WERI-Rb-1 (cell line): Measurements from ENCODE around the gene EPB41L2.

Experiments used
- DNase-seq: peaks from one replicate; pipeline ENCODE4 v3.0.0-alpha.2; 2020
- H3K27ac ChIP-seq: fragments of 250-450 bp; sonication (Bioruptor Pico); 2 replicates; pipeline ENCODE4 v1.5.1; 2020; ENCODE audit warnings: mild to moderate bottlenecking, moderate library complexity
- H3K27me3 ChIP-seq: fragments of 250-450 bp; sonication (Bioruptor Pico); 2 replicates; pipeline ENCODE4 v1.5.1; 2021; ENCODE audit warnings: mild to moderate bottlenecking, low read depth, moderate library complexity; ENCODE audit not compliant: insufficient read depth, severe bottlenecking
- H3K36me3 ChIP-seq: fragments of 250-450 bp; sonication (Bioruptor Pico); 2 replicates; pipeline ENCODE4 v1.5.1; 2020; ENCODE audit warnings: mild to moderate bottlenecking, moderate library complexity
- H3K4me3 ChIP-seq: 2 replicates; pipeline ENCODE4 v1.5.1; 2011; ENCODE audit warnings: low read depth, mild to moderate bottlenecking, control low read depth, low read length
- H3K9me3 ChIP-seq: fragments of 250-450 bp; sonication (Bioruptor Pico); 2 replicates; pipeline ENCODE4 v1.5.1; 2021; ENCODE audit warnings: mild to moderate bottlenecking, moderate library complexity; ENCODE audit not compliant: severe bottlenecking
- TF ChIP-seq, protein P1 (sequence below): IDR thresholded peaks from 2 replicates; pipeline ENCODE4 v1.5.1; 2011; ENCODE audit warnings: low read depth, mild to moderate bottlenecking, control low read depth, inconsistent platforms, low read length

Gene EPB41L2

GRCh38 chr6:130862370-130862769 lies 200.7 kb downstream of the EPB41L2 start:
- TF ChIP-seq, protein P1, sequence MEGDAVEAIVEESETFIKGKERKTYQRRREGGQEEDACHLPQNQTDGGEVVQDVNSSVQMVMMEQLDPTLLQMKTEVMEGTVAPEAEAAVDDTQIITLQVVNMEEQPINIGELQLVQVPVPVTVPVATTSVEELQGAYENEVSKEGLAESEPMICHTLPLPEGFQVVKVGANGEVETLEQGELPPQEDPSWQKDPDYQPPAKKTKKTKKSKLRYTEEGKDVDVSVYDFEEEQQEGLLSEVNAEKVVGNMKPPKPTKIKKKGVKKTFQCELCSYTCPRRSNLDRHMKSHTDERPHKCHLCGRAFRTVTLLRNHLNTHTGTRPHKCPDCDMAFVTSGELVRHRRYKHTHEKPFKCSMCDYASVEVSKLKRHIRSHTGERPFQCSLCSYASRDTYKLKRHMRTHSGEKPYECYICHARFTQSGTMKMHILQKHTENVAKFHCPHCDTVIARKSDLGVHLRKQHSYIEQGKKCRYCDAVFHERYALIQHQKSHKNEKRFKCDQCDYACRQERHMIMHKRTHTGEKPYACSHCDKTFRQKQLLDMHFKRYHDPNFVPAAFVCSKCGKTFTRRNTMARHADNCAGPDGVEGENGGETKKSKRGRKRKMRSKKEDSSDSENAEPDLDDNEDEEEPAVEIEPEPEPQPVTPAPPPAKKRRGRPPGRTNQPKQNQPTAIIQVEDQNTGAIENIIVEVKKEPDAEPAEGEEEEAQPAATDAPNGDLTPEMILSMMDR, result no peak
- H3K4me3 ChIP-seq, result no peak overlapping the region
- H3K36me3 ChIP-seq, result no peaks in the 10 kb centered on the region
- no peaks in the 10 kb centered on the region for H3K9me3 ChIP-seq
- DNase-seq, result no peak
- no peak overlapping the region for H3K27ac ChIP-seq
- no peaks in the 10 kb centered on the region for H3K27me3 ChIP-seq

DNA sequence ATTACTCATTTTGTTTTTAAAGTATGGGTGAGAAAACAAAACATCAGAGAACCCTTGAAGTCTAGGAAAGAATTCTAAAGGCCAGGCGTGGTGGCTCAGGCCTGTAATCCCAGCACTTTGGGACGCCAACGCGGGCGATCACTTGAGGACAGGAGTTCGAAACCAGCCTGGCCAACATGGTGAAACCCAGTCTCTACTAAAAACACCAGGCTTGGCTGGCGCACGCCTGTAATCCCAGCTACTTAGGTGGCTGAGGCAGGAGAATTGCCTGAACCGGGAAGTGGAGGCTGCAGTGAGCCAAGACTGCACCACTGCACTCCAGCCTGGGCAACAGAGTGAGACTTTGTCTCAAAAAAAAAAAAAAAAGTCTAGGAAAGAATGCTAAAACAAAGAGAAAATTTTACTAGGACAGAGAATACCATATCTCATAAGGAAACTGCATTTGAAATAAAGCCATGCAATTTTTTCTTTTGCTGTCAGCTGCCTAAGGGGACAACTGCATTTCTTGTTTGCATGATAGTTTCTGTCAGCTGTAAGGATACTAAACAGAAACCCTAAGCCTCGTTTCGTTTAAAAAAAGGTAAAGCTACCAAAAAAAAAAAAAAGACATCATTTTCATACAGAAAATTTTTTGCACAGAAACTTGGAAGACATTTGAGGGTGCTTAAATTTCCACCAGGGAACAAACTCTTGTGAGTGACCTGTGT lies 203.7 kb downstream of the EPB41L2 start:
- H3K27ac ChIP-seq, result no peak overlapping the region
- no peaks in the 10 kb centered on the region for H3K27me3 ChIP-seq
- no peak overlapping the region for H3K4me3 ChIP-seq
- no peaks in the 10 kb centered on the region for H3K36me3 ChIP-seq
- TF ChIP-seq, protein P1, result no peak
- no peak for DNase-seq
- no peaks in the 10 kb centered on the region for H3K9me3 ChIP-seq

DNA sequence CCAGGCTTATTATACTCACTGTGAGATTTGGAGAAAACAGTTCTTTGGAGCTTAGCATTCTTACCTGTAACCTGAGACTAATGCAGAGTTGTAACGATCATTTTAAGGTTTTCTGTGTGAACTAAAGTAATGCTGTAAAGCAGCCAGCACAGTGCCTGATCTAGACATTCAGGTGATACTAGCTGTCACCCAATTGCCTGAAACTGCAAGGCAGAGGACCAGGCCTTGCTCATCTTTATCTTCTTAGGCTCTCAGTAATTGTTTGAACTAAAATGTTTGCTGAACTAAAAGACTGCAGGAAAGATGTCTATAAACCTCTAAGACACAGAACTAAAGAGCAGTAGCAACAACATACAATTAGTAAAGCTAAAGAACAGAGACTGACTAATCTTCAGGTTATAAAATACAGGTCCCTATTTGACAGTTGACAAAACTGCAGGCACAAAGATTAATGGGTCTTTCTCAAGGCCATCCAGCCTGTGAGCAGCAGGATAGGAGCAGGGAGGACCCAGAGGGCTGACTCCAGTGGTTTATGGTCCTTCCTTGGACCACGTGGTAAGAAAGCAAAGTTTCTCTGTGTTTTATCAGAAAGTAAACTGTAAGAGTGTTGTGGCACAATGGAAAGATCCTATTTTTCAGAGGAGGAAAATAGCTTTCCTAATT lies 204.4 kb downstream of the EPB41L2 start:
- no peak overlapping the region for H3K27ac ChIP-seq
- H3K36me3 ChIP-seq, result no peaks in the 10 kb centered on the region

GRCh38 chr6:130858054-130858453 lies 205.0 kb downstream of the EPB41L2 start:
- Histone ChIP-seq H3K36me3 (no peaks in the 10 kb centered on the region), H3K4me3 (no peak overlapping the region), H3K27me3 (no peaks in the 10 kb centered on the region), H3K9me3 (no peaks in the 10 kb centered on the region), H3K27ac (peak overlapping the region; percentile 28; the same call in 1 of the 2 replicates)
- no peak for DNase-seq
- TF ChIP-seq, protein P1, result no peak

More for the DNA sequence above, 204.4 kb downstream of the EPB41L2 start:
- TF ChIP-seq, protein P1, result no peak
- no peak overlapping the region for H3K4me3 ChIP-seq
- DNase-seq, result no peak
- no peaks in the 10 kb centered on the region for H3K27me3 ChIP-seq
- no peaks in the 10 kb centered on the region for H3K9me3 ChIP-seq

GRCh38 chr6:130853555-130854183 lies 209.4 kb downstream of the EPB41L2 start:
- Histone ChIP-seq H3K4me3 (no peak overlapping the region), H3K9me3 (no peaks in the 10 kb centered on the region), H3K36me3 (no peaks in the 10 kb centered on the region), H3K27me3 (no peaks in the 10 kb centered on the region), H3K27ac (no peak overlapping the region)
- DNase-seq, result no peak
- TF ChIP-seq, protein P1, result no peak
